Measurements from ENCODE around the gene PCGF3.
"Not testable (repeated sequence)": the region's sequence is repeated elsewhere in the genome, so short reads cannot be mapped to it uniquely, and the experiment has no call there.

PCGF3 gene

DNA sequence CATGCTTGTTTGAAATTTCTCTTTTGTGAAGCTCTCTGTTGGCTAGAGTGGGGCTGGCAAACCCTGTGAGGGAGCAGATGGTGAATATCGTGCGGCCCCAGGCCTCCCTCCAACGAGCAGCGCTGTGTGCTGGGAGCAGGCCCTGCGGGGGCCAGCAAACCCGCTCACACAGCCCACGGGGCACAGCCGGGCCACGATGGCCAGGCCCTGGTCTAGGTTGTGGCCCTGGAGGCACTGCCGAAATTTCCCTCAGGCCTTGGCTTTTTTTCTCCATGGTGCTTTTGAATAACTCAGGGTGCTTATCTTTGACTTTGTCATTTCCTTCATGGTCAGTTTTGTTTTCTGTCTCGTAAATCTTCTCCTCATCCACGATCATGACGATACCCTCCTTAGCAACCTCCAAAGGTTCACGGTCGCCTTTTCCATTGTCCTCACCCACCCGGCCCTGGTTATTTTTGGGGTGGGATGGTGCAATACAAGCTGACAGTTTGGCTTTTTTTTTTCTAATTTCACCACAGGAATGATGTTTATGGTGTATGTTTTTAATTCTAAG, 20.7 kb downstream of the PCGF3 start:
- Histone ChIP-seq H3K9me3 (ENCODE audit: control insufficient read depth, low read depth, low read length) (no peaks in the 10 kb centered on the region), H3K27ac (ENCODE audit: low read length) (no peak overlapping the region), H3K4me3 (ENCODE audit: low read length) (no peak overlapping the region), H3K27me3 (ENCODE audit: control insufficient read depth, insufficient read depth, low read length) (no peaks in the 10 kb centered on the region), H3K4me1 (ENCODE audit: control insufficient read depth, low read depth, low read length) (no peaks in the 10 kb centered on the region), H3K9ac (ENCODE audit: low read length) (no peak overlapping the region), H3K36me3 (ENCODE audit: control insufficient read depth, low read depth, low read length) (peaks cover 6% of the 10 kb centered on the region)

DNA sequence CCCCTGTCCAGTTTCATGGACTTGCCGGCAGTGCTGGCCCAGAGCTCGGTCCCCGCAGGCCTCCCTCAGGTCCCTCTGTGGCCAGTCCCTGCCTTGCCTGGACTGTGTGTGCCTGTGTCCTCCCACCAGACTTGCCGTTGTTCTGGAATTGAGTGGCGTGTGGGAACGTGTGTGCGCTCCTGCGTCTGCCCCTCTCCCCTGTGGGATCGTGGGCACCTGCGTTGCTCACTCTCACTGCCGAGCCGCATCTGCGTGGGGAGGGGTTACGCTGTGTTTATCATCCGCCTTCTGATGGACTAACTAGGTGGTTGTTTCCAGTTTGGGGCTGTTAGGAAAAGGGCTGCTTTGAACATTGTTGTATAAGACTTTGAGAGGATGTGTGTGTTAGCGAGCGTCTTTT, 21.2 kb downstream of the PCGF3 start:
- no peaks in the 10 kb centered on the region for H3K4me1 ChIP-seq (ENCODE audit: control insufficient read depth, low read depth, low read length)
- H3K36me3 ChIP-seq (ENCODE audit: control insufficient read depth, low read depth, low read length) = peaks cover 6% of the 10 kb centered on the region
- H3K4me3 ChIP-seq (ENCODE audit: low read length) = no peak overlapping the region
- no peaks in the 10 kb centered on the region for H3K27me3 ChIP-seq (ENCODE audit: control insufficient read depth, insufficient read depth, low read length)
- no peak overlapping the region for H3K9ac ChIP-seq (ENCODE audit: low read length)
- H3K27ac ChIP-seq (ENCODE audit: low read length) = no peak overlapping the region
- H3K9me3 ChIP-seq (ENCODE audit: control insufficient read depth, low read depth, low read length) = no peaks in the 10 kb centered on the region

DNA sequence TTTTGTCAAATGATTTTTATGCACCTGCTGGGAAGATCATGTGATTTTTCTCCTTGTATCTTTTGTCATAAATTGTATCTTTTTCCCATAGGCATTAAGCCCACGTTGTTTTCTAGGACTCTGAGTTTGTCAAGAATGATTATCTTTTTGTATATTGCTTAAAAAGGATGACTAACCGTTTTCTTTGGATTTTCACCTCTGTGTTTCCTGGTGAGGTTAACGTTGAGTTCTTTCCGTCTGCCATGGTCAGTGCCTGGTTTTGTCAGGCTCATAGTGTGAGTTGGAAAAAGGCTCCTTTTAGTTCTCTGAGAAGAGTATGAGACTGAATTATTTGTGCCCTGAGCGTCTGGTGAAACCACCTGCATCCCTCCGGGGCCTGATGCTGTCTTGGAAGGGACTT, 21.9 kb downstream of the PCGF3 start:
- H3K9ac ChIP-seq (ENCODE audit: low read length) = no peak overlapping the region
- no peaks in the 10 kb centered on the region for H3K9me3 ChIP-seq (ENCODE audit: control insufficient read depth, low read depth, low read length)
- peaks cover 10% of the 10 kb centered on the region for H3K36me3 ChIP-seq (ENCODE audit: control insufficient read depth, low read depth, low read length)
- no peak overlapping the region for H3K4me3 ChIP-seq (ENCODE audit: low read length)
- no peaks in the 10 kb centered on the region for H3K4me1 ChIP-seq (ENCODE audit: control insufficient read depth, low read depth, low read length)
- H3K27me3 ChIP-seq (ENCODE audit: control insufficient read depth, insufficient read depth, low read length) = no peaks in the 10 kb centered on the region
- H3K27ac ChIP-seq (ENCODE audit: low read length) = no peak overlapping the region

DNA sequence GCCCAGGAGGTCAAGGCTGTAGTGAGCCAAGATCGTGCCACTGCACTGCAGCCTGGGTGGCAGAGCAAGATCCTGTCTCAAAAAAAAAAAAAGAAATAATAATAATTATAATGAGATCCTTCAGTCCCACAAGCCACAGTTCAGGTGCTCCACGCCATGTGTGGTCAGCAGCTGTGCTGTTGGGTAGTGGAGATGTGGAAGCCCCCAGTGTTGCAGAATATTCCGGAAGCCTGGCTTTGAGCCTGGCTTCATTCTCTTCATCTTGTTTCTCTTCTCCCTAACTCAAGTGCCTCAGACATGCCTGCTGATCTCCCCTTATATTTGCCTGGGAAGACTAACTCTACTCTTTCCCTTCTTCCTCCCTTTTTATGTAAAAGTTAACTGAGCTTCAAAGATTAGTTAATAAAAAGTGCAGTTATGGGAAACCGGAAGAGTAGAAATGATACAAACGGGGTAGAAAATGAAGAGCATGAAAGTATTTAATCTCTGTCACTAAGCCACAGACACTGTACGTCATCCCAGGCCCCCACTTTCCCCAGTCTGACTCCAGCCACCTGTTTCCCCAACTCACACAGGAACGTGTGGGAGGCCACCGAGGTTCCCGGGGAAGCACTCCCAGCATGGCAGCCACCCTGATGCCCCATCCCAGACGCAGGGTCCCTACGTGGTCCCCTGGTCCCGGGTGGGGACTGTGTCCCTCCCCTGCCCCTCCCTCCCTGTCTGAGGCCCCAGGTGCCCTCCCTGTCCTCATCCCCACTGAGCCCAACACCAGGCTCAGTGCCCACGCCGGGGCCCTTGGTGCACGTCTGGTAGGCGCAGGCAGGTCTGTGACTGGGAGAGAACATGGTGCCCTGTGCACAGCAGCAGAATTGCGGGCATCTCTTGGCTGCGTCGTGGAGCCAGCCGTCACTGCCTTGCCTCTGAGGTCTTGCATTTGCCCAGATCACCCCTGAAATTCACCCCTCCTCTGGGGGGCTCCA, 24.0 kb downstream of the PCGF3 start:
- Histone ChIP-seq H3K9me3 (ENCODE audit: control insufficient read depth, low read depth, low read length) (no peaks in the 10 kb centered on the region), H3K36me3 (ENCODE audit: control insufficient read depth, low read depth, low read length) (peaks cover 30% of the 10 kb centered on the region), H3K9ac (ENCODE audit: low read length) (no peak overlapping the region), H3K27me3 (ENCODE audit: control insufficient read depth, insufficient read depth, low read length) (no peaks in the 10 kb centered on the region), H3K4me1 (ENCODE audit: control insufficient read depth, low read depth, low read length) (no peaks in the 10 kb centered on the region), H3K27ac (ENCODE audit: low read length) (no peak overlapping the region), H3K4me3 (ENCODE audit: low read length) (no peak overlapping the region)

DNA sequence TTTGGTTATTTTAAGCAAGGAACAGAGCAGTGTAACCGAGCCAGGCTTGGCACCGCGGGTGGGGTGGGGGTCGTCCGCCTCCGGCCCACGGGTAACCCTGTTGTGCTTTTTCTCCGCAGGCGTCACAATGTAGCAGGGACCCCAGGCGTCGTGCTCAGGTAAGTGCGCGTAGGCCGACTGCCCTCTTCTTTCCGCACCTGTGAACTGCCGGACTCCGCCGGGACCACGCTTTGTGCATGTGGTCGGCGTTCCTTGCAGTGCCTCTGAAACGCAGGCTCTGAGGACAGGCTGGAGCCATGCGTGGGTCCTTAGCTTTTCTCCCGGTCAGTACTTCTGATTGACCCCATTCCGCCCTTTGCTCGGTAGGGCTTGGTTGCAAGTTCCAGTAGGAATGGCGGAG, 24.9 kb downstream of the PCGF3 start:
- Histone ChIP-seq H3K9ac (ENCODE audit: low read length) (no peak overlapping the region), H3K4me3 (ENCODE audit: low read length) (no peak overlapping the region), H3K27ac (ENCODE audit: low read length) (no peak overlapping the region), H3K9me3 (ENCODE audit: control insufficient read depth, low read depth, low read length) (no peaks in the 10 kb centered on the region), H3K4me1 (ENCODE audit: control insufficient read depth, low read depth, low read length) (no peaks in the 10 kb centered on the region), H3K27me3 (ENCODE audit: control insufficient read depth, insufficient read depth, low read length) (no peaks in the 10 kb centered on the region), H3K36me3 (ENCODE audit: control insufficient read depth, low read depth, low read length) (peaks cover 39% of the 10 kb centered on the region)

DNA sequence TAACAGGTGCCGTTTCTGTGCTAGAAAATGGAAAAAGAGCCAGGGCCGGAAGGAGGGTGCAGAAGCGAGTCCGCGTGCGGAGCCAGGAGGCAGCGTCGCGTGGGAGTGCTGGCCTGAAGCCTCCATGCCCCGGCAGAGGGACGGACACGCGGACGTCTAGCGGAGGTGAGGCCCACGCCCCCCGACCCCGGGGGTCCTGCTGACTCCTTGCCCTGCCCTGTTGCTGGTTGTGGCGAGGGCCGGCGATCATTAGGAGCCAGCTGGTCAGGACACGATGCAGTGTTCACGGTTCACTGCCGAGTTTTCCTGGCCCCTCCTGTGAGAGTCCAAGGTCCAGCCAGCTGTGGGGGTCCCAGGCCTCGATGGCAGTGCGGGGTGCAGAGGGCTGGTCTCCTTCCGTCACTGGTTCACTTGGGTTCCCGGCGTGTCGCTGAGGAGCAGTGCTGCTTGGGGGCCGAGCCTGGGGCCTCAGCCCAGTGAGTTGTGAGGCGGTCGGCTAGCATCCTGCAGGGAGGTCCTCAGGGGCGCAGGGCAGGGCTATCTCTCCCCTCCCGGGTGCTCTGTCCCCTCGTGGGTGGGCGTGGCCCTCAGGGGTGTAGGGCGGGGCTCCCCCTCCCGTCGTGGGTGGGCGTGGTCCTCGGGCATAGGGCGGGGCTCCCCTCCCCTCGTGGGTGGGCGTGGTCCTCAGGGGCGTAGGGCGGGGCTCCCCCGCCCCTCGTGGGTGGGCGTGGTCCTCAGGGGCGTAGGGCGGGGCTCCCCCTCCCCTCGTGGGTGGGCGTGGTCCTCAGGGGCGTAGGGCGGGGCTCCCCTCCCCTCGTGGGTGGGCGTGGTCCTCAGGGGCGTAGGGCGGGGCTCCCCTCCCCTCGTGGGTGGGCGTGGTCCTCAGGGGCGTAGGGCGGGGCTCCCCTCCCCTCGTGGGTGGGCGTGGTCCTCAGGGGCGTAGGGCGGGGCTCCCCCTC, 25.6 kb downstream of the PCGF3 start:
- not testable (repeated sequence) for H3K27ac ChIP-seq (ENCODE audit: low read length); H3K4me1 ChIP-seq (ENCODE audit: control insufficient read depth, low read depth, low read length); H3K27me3 ChIP-seq (ENCODE audit: control insufficient read depth, insufficient read depth, low read length); H3K4me3 ChIP-seq (ENCODE audit: low read length); H3K9me3 ChIP-seq (ENCODE audit: control insufficient read depth, low read depth, low read length); H3K9ac ChIP-seq (ENCODE audit: low read length)
- peaks cover 42% of the 10 kb centered on the region for H3K36me3 ChIP-seq (ENCODE audit: control insufficient read depth, low read depth, low read length)

DNA sequence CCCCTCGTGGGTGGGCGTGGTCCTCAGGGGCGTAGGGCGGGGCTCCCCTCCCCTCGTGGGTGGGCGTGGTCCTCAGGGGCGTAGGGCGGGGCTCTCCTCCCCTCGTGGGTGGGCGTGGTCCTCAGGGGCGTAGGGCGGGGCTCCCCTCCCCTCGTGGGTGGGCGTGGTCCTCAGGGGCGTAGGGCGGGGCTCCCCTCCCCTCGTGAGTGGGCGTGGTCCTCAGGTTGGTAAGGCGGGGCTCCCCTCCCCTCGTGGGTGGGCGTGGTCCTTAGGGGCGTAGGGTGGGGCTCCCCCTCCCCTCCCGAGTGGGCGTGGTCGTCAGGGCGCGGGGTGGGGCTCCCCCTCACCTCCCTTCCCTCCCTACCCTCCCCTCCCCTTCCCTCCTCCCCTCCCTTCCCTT, 26.3 kb downstream of the PCGF3 start:
- H3K4me1 ChIP-seq (ENCODE audit: control insufficient read depth, low read depth, low read length); H3K9ac ChIP-seq (ENCODE audit: low read length); H3K27me3 ChIP-seq (ENCODE audit: control insufficient read depth, insufficient read depth, low read length); H3K9me3 ChIP-seq (ENCODE audit: control insufficient read depth, low read depth, low read length); H3K4me3 ChIP-seq (ENCODE audit: low read length); H3K27ac ChIP-seq (ENCODE audit: low read length): not testable (repeated sequence)
- peaks cover 45% of the 10 kb centered on the region for H3K36me3 ChIP-seq (ENCODE audit: control insufficient read depth, low read depth, low read length)

DNA sequence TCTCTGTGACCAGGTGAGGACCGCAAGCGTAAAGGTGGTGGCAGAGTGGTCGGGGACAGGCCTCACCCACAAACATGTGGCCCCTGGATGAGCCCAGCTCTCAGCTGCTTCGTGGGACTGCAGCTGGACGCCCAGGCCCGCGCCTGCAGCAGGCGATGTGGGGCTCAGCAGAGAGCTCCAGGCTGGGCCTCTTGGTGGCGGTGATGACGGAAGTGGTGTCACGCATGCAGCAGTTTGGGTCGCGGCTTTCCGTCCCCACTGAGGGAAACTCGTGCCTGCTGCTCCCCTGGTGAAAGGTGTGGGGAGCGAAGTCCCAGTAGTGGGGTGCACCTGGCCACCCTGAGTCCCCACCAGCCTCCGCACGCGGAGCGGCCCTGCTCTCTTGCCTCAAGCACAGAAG, 26.9 kb downstream of the PCGF3 start:
- no peaks in the 10 kb centered on the region for H3K4me1 ChIP-seq (ENCODE audit: control insufficient read depth, low read depth, low read length)
- no peak overlapping the region for H3K4me3 ChIP-seq (ENCODE audit: low read length)
- no peak overlapping the region for H3K27ac ChIP-seq (ENCODE audit: low read length)
- no peaks in the 10 kb centered on the region for H3K9me3 ChIP-seq (ENCODE audit: control insufficient read depth, low read depth, low read length)
- peaks cover 49% of the 10 kb centered on the region for H3K36me3 ChIP-seq (ENCODE audit: control insufficient read depth, low read depth, low read length)
- no peak overlapping the region for H3K9ac ChIP-seq (ENCODE audit: low read length)
- no peaks in the 10 kb centered on the region for H3K27me3 ChIP-seq (ENCODE audit: control insufficient read depth, insufficient read depth, low read length)

DNA sequence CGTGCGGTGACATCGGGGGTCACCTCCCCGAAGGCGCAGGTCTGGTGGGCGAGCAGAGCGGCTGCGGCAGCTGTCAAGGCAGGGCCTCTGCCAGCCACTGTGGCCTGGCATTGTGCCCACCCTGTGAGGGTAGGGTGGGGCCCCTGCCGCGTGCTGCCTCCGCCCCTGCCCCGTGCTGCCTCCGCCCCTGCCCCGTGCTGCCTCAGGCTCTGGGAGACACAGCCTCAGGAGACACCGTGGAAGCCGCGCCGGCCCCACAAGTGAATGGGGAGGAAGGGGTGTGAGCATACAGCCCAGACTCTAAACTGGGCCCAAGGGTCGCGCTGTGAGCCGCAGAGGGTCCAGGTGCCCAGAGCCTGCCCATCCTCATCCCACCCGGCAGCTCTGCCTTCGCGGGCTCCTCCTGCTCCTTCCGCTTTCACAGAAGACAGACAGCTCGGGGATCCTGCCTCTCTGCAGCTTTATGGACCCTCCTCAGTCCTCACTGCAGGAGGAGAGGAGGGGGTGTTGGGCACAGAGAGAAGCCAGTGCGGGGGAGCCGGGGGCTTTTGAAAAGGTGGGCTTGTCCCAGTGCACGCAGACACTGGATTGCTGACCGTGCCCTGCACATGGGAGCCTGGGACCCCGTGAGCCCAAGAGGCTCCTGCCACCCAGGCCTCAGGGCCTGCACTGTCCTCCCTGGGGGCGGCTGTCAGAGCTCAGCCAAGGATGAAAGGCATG, 27.4 kb downstream of the PCGF3 start:
- H3K27ac ChIP-seq (ENCODE audit: low read length) = no peak overlapping the region
- H3K9me3 ChIP-seq (ENCODE audit: control insufficient read depth, low read depth, low read length) = no peaks in the 10 kb centered on the region
- H3K27me3 ChIP-seq (ENCODE audit: control insufficient read depth, insufficient read depth, low read length) = no peaks in the 10 kb centered on the region
- no peak overlapping the region for H3K4me3 ChIP-seq (ENCODE audit: low read length)
- peaks cover 55% of the 10 kb centered on the region for H3K36me3 ChIP-seq (ENCODE audit: control insufficient read depth, low read depth, low read length)
- no peak overlapping the region for H3K9ac ChIP-seq (ENCODE audit: low read length)
- H3K4me1 ChIP-seq (ENCODE audit: control insufficient read depth, low read depth, low read length) = no peaks in the 10 kb centered on the region

DNA sequence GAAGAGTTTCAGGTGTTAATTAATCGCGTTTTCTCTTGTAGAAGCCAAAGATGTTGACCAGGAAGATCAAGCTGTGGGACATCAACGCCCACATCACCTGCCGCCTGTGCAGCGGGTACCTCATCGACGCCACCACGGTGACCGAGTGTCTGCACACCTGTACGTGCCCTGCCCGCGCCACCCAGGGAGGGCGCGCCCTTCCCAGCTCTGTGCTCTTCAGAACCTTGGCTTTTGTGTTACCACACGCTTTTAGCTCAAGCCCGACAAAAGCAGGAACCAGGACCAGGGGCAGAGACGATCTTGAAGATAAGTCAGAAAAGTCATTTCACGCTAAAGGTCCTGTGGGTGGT, 28.0 kb downstream of the PCGF3 start:
- H3K9me3 ChIP-seq (ENCODE audit: control insufficient read depth, low read depth, low read length) = no peaks in the 10 kb centered on the region
- H3K27me3 ChIP-seq (ENCODE audit: control insufficient read depth, insufficient read depth, low read length) = no peaks in the 10 kb centered on the region
- H3K4me3 ChIP-seq (ENCODE audit: low read length) = no peak overlapping the region
- peaks cover 57% of the 10 kb centered on the region for H3K36me3 ChIP-seq (ENCODE audit: control insufficient read depth, low read depth, low read length)
- H3K9ac ChIP-seq (ENCODE audit: low read length) = no peak overlapping the region
- no peaks in the 10 kb centered on the region for H3K4me1 ChIP-seq (ENCODE audit: control insufficient read depth, low read depth, low read length)
- no peak overlapping the region for H3K27ac ChIP-seq (ENCODE audit: low read length)

DNA sequence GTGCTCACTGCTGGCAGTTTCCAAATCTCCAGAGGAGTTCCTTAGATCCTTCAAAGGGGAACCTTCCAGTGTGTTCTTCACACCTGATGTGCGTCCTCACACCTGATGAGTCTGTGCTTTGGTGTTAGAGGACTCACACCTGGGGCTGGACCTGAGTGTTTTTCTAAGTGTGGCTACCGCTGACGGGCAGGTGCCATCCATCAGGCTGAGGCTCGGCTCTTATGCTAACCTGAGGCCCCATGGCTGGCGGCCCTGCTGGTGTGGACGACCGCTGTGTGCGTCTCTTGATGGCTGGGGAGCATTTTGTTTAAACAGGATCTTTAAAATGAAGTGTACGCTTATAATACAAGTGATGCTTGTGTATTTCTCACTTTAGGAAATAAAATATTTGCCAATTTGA, 28.4 kb downstream of the PCGF3 start:
- Histone ChIP-seq H3K9me3 (ENCODE audit: control insufficient read depth, low read depth, low read length) (no peaks in the 10 kb centered on the region), H3K4me1 (ENCODE audit: control insufficient read depth, low read depth, low read length) (no peaks in the 10 kb centered on the region), H3K36me3 (ENCODE audit: control insufficient read depth, low read depth, low read length) (peaks cover 57% of the 10 kb centered on the region), H3K9ac (ENCODE audit: low read length) (no peak overlapping the region), H3K27ac (ENCODE audit: low read length) (no peak overlapping the region), H3K27me3 (ENCODE audit: control insufficient read depth, insufficient read depth, low read length) (no peaks in the 10 kb centered on the region), H3K4me3 (ENCODE audit: low read length) (no peak overlapping the region)
